HEK293 (cell line): ENCODE results near the gene C1orf52.
A peak's percentile ranks its signal among the peaks of the same experiment; 100 is the strongest.

Source experiments
- EGR2 ChIP-seq: fragments of 450-650 bp; formaldehyde crosslinking; IDR thresholded peaks from 2 replicates; pipeline ENCODE4 v1.5.1; 2016; ENCODE audit warnings: low read depth, missing biosample characterization, missing genetic modification characterization
- HOXA7 ChIP-seq: sonication (generic); formaldehyde crosslinking; IDR thresholded peaks from 2 replicates; pipeline ENCODE4 v1.8.1; 2022; ENCODE audit warnings: missing genetic modification reagents, borderline replicate concordance
- IKZF3 ChIP-seq: fragments of 450-650 bp; IDR thresholded peaks from 2 replicates; pipeline ENCODE4 v1.5.0; 2018; ENCODE audit warnings: missing biosample characterization, mild to moderate bottlenecking, missing genetic modification characterization, moderate library complexity
- SP2 ChIP-seq: fragments of 450-650 bp; formaldehyde crosslinking; IDR thresholded peaks from 2 replicates; pipeline ENCODE4 v1.5.1; 2016; ENCODE audit warnings: missing biosample characterization, missing genetic modification characterization
- WT1 ChIP-seq: fragments of 450-650 bp; formaldehyde crosslinking; IDR thresholded peaks from 2 replicates; pipeline ENCODE4 v1.5.1; 2016; ENCODE audit warnings: missing biosample characterization, missing genetic modification characterization
- YY1 ChIP-seq: fragments of 450-650 bp; formaldehyde crosslinking; IDR thresholded peaks from 2 replicates; pipeline ENCODE4 v1.5.1; 2018; ENCODE audit warnings: missing biosample characterization, missing genetic modification characterization
- ZBTB48 ChIP-seq: fragments of 450-650 bp; formaldehyde crosslinking; IDR thresholded peaks from 2 replicates; pipeline ENCODE4 v1.5.1; 2016; ENCODE audit warnings: missing biosample characterization, missing genetic modification characterization
- ZNF138 ChIP-seq: fragments of 450-650 bp; formaldehyde crosslinking; IDR thresholded peaks from 2 replicates; pipeline ENCODE4 v1.5.1; 2016; ENCODE audit warnings: missing biosample characterization, missing genetic modification characterization, borderline replicate concordance
- ZNF155 ChIP-seq: fragments of 450-650 bp; formaldehyde crosslinking; IDR thresholded peaks from 2 replicates; pipeline ENCODE4 v1.5.1; 2016; ENCODE audit warnings: missing biosample characterization, missing genetic modification characterization
- ZNF169 ChIP-seq: fragments of 450-650 bp; formaldehyde crosslinking; IDR thresholded peaks from 2 replicates; pipeline ENCODE4 v1.5.1; 2016; ENCODE audit warnings: missing biosample characterization, missing genetic modification characterization
- ZNF211 ChIP-seq: fragments of 450-650 bp; formaldehyde crosslinking; IDR thresholded peaks from 2 replicates; pipeline ENCODE4 v1.5.1; 2016; ENCODE audit warnings: low read depth, missing biosample characterization, missing genetic modification characterization
- ZNF350 ChIP-seq: fragments of 450-650 bp; formaldehyde crosslinking; IDR thresholded peaks from 2 replicates; pipeline ENCODE4 v1.5.0; 2017; ENCODE audit warnings: missing biosample characterization, mild to moderate bottlenecking, missing genetic modification characterization
- ZNF423 ChIP-seq: fragments of 450-650 bp; formaldehyde crosslinking; IDR thresholded peaks from 2 replicates; pipeline ENCODE4 v1.5.1; 2016; ENCODE audit warnings: missing biosample characterization, missing genetic modification characterization
- ZNF433 ChIP-seq: fragments of 450-650 bp; formaldehyde crosslinking; IDR thresholded peaks from 2 replicates; pipeline ENCODE4 v1.5.1; 2016; ENCODE audit warnings: missing biosample characterization, missing genetic modification characterization, low read depth
- ZNF501 ChIP-seq: fragments of 450-650 bp; formaldehyde crosslinking; IDR thresholded peaks from 2 replicates; pipeline ENCODE4 v1.5.1; 2016; ENCODE audit warnings: missing biosample characterization, missing genetic modification characterization
- ZNF510 ChIP-seq: fragments of 450-650 bp; formaldehyde crosslinking; IDR thresholded peaks from 2 replicates; pipeline ENCODE4 v1.5.1; 2018; ENCODE audit warnings: mild to moderate bottlenecking, missing genetic modification characterization, missing biosample characterization; ENCODE audit not compliant: insufficient replicate concordance
- ZNF571 ChIP-seq: fragments of 450-650 bp; formaldehyde crosslinking; IDR thresholded peaks from 2 replicates; pipeline ENCODE4 v1.5.0; 2017; ENCODE audit warnings: missing biosample characterization, missing genetic modification characterization
- ZNF585B ChIP-seq: fragments of 450-650 bp; formaldehyde crosslinking; IDR thresholded peaks from 2 replicates; pipeline ENCODE4 v1.5.1; 2016; ENCODE audit warnings: missing biosample characterization, missing genetic modification characterization
- ZNF677 ChIP-seq: fragments of 450-650 bp; IDR thresholded peaks from 2 replicates; pipeline ENCODE4 v1.5.0; 2018; ENCODE audit warnings: missing biosample characterization, mild to moderate bottlenecking, missing genetic modification characterization, moderate library complexity
- ZNF707 ChIP-seq: fragments of 450-650 bp; formaldehyde crosslinking; IDR thresholded peaks from 2 replicates; pipeline ENCODE4 v1.5.1; 2016; ENCODE audit warnings: missing biosample characterization, missing genetic modification characterization
- ZNF777 ChIP-seq: fragments of 450-650 bp; formaldehyde crosslinking; IDR thresholded peaks from 2 replicates; pipeline ENCODE4 v1.5.1; 2017; ENCODE audit warnings: missing biosample characterization, missing genetic modification characterization, borderline replicate concordance
- ZSCAN30 ChIP-seq: fragments of 450-650 bp; IDR thresholded peaks from 2 replicates; pipeline ENCODE4 v1.5.1; 2018; ENCODE audit warnings: missing biosample characterization, mild to moderate bottlenecking, missing genetic modification characterization, moderate library complexity
- ZXDB ChIP-seq: fragments of 450-650 bp; formaldehyde crosslinking; IDR thresholded peaks from 2 replicates; pipeline ENCODE4 v1.5.1; 2016; ENCODE audit warnings: missing biosample characterization, missing genetic modification characterization
- TF ChIP-seq, protein P1 (sequence below): fragments of 450-650 bp; formaldehyde crosslinking; IDR thresholded peaks from 2 replicates; pipeline ENCODE4 v1.5.1; 2016; ENCODE audit warnings: missing biosample characterization, missing genetic modification characterization
- TF ChIP-seq, protein P2 (sequence below): fragments of 450-650 bp; formaldehyde crosslinking; IDR thresholded peaks from 2 replicates; pipeline ENCODE4 v1.5.1; 2016; ENCODE audit warnings: missing biosample characterization, missing genetic modification characterization
- TF ChIP-seq, protein P3 (sequence below): fragments of 450-650 bp; formaldehyde crosslinking; IDR thresholded peaks from 2 replicates; pipeline ENCODE4 v1.5.1; 2016; ENCODE audit warnings: missing biosample characterization, missing genetic modification characterization
- TF ChIP-seq, protein P4 (sequence below): fragments of 450-650 bp; formaldehyde crosslinking; IDR thresholded peaks from 2 replicates; pipeline ENCODE4 v1.5.1; 2017; ENCODE audit warnings: missing biosample characterization, missing genetic modification characterization
- TF ChIP-seq, protein P5 (sequence below): fragments of 450-650 bp; formaldehyde crosslinking; conservative IDR thresholded peaks from 2 replicates; pipeline ENCODE4 v1.5.1; 2016; ENCODE audit warnings: low read depth, missing biosample characterization, missing genetic modification characterization

The C1orf52 gene

DNA sequence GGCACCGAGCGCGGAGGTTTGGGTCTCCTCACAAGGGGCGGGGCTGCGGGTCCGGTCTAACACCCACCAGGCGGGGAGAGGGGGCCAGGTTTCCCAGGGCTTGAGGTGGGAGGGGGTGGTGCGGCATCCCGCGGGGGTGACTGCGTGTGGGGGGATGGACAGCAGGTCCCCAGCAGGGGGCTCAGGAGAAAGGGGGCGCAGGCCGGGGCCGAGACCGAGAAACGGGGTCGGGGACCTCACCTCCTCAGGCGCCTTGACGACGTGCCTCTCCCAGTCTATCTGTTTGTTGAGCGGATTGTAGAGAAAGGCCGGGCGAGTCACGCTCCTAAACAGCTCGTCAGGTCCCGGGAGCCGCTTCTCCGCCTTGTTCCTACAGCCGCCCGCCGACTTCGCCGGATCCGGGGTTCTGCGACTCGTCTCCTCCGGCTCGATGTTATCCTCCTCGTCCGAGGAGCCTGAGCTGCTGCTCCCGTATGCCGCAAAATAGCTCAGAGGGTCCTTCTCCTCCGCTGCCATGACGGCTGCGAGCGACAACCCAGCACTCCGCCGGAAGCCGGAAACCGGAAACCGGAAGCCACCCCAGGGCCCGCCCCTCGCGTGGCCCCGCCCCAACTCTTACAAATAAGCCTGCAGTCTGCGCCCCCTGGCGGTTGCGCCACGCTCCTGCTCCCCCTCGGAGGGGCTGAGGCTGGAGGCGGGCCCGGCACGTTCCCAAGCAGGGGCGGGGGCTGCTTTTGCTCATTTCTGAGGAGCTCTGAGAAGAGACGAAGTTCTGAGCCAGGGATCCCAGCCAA, at the start of gene C1orf52 (continued):
- TF ChIP-seq EGR2 (tag by site-specific recombination) (peak; percentile 61), ZNF423 (tag by site-specific recombination) (peak; percentile 21; the same call in 1 of the 2 replicates), ZNF585B (tag by site-specific recombination) (no peak), IKZF3 (tag by site-specific recombination) (no peak), ZNF677 (tag by site-specific recombination) (no peak), ZNF433 (tag by site-specific recombination) (no peak), ZNF571 (no peak), ZNF211 (no peak), SP2 (tag by site-specific recombination) (peak; percentile 85), ZNF169 (tag by site-specific recombination) (no peak), ZBTB48 (tag by site-specific recombination) (no peak), ZNF155 (tag by site-specific recombination) (no peak), ZNF510 (tag by site-specific recombination) (no peak), ZNF138 (tag by site-specific recombination) (no peak), ZNF707 (tag by site-specific recombination) (no peak), ZSCAN30 (peak; percentile 72; the same call in 1 of the 2 replicates), YY1 (tag by site-specific recombination) (0 out of 2 replicates have a peak, but pooled peaks have one; percentile 49), ZNF777 (tag by site-specific recombination) (no peak), ZXDB (tag by site-specific recombination) (peak; percentile 44; the same call in 1 of the 2 replicates), HOXA7 (no peak), ZNF350 (tag by site-specific recombination) (no peak), ZNF501 (tag by site-specific recombination) (peak; percentile 83; the same call in 1 of the 2 replicates), WT1 (tag by site-specific recombination) (no peak)
- TF ChIP-seq, protein P1, sequence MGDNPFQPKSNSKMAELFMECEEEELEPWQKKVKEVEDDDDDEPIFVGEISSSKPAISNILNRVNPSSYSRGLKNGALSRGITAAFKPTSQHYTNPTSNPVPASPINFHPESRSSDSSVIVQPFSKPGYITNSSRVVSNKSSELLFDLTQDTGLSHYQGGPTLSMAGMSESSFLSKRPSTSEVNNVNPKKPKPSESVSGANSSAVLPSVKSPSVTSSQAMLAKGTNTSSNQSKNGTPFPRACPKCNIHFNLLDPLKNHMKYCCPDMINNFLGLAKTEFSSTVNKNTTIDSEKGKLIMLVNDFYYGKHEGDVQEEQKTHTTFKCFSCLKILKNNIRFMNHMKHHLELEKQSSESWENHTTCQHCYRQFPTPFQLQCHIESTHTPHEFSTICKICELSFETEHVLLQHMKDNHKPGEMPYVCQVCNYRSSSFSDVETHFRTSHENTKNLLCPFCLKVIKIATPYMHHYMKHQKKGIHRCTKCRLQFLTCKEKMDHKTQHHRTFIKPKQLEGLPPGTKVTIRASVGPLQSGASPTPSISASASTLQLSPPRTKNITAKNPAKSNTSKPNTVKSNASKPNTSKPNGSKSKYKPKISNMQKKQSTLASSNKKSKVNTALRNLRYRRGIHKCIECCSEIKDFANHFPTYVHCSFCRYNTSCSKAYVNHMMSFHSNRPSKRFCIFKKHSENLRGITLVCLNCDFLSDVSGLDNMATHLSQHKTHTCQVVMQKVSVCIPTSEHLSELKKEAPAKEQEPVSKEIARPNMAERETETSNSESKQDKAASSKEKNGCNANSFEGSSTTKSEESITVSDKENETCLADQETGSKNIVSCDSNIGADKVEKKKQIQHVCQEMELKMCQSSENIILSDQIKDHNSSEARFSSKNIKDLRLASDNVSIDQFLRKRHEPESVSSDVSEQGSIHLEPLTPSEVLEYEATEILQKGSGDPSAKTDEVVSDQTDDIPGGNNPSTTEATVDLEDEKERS (tag by site-specific recombination), result no peak
- TF ChIP-seq, protein P2, sequence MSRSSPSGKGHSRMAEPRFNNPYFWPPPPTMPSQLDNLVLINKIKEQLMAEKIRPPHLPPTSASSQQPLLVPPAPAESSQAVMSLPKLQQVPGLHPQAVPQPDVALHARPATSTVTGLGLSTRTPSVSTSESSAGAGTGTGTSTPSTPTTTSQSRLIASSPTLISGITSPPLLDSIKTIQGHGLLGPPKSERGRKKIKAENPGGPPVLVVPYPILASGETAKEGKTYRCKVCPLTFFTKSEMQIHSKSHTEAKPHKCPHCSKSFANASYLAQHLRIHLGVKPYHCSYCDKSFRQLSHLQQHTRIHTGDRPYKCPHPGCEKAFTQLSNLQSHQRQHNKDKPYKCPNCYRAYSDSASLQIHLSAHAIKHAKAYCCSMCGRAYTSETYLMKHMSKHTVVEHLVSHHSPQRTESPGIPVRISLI (tag by site-specific recombination), result no peak
- TF ChIP-seq, protein P3, sequence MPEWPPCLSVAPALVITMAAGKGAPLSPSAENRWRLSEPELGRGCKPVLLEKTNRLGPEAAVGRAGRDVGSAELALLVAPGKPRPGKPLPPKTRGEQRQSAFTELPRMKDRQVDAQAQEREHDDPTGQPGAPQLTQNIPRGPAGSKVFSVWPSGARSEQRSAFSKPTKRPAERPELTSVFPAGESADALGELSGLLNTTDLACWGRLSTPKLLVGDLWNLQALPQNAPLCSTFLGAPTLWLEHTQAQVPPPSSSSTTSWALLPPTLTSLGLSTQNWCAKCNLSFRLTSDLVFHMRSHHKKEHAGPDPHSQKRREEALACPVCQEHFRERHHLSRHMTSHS, result no peak
- TF ChIP-seq, protein P4, sequence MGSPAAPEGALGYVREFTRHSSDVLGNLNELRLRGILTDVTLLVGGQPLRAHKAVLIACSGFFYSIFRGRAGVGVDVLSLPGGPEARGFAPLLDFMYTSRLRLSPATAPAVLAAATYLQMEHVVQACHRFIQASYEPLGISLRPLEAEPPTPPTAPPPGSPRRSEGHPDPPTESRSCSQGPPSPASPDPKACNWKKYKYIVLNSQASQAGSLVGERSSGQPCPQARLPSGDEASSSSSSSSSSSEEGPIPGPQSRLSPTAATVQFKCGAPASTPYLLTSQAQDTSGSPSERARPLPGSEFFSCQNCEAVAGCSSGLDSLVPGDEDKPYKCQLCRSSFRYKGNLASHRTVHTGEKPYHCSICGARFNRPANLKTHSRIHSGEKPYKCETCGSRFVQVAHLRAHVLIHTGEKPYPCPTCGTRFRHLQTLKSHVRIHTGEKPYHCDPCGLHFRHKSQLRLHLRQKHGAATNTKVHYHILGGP (tag by site-specific recombination), result no peak
- TF ChIP-seq, protein P5, sequence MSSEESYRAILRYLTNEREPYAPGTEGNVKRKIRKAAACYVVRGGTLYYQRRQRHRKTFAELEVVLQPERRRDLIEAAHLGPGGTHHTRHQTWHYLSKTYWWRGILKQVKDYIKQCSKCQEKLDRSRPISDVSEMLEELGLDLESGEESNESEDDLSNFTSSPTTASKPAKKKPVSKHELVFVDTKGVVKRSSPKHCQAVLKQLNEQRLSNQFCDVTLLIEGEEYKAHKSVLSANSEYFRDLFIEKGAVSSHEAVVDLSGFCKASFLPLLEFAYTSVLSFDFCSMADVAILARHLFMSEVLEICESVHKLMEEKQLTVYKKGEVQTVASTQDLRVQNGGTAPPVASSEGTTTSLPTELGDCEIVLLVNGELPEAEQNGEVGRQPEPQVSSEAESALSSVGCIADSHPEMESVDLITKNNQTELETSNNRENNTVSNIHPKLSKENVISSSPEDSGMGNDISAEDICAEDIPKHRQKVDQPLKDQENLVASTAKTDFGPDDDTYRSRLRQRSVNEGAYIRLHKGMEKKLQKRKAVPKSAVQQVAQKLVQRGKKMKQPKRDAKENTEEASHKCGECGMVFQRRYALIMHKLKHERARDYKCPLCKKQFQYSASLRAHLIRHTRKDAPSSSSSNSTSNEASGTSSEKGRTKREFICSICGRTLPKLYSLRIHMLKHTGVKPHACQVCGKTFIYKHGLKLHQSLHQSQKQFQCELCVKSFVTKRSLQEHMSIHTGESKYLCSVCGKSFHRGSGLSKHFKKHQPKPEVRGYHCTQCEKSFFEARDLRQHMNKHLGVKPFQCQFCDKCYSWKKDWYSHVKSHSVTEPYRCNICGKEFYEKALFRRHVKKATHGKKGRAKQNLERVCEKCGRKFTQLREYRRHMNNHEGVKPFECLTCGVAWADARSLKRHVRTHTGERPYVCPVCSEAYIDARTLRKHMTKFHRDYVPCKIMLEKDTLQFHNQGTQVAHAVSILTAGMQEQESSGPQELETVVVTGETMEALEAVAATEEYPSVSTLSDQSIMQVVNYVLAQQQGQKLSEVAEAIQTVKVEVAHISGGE, result peak; percentile 84
